ENCODE results near the gene GABRB2.

Gene GABRB2

GRCh38 chr5:161414896-161415295 lies 131.6 kb downstream of the GABRB2 start:
- TF ChIP-seq GATA2 (IDR thresholded peaks at IDR 0.05; ENCODE audit: low read depth, low read length) (no peak), GATA3 (IDR thresholded peaks at IDR 0.05; ENCODE audit: low read depth, low read length) (no peak)

- no peak for TF ChIP-seq GATA2 (IDR thresholded peaks at IDR 0.05; ENCODE audit: low read depth, low read length)
- no peak for TF ChIP-seq GATA3 (IDR thresholded peaks at IDR 0.05; ENCODE audit: low read depth, low read length)
These were observed 132.5 kb downstream of the GABRB2 start for GRCh38 chr5:161414037-161414436.

GRCh38 chr5:161412792-161413191 lies 133.7 kb downstream of the GABRB2 start:
- TF ChIP-seq GATA2 (IDR thresholded peaks at IDR 0.05; ENCODE audit: low read depth, low read length) (no peak), GATA3 (IDR thresholded peaks at IDR 0.05; ENCODE audit: low read depth, low read length) (no peak)

- TF ChIP-seq GATA3 (IDR thresholded peaks at IDR 0.05; ENCODE audit: low read depth, low read length) (no peak), GATA2 (IDR thresholded peaks at IDR 0.05; ENCODE audit: low read depth, low read length) (no peak)
These were observed 135.4 kb downstream of the GABRB2 start for GRCh38 chr5:161411156-161411555.

GRCh38 chr5:161410640-161411039 lies 135.9 kb downstream of the GABRB2 start:
- no peak for TF ChIP-seq GATA3 (IDR thresholded peaks at IDR 0.05; ENCODE audit: low read depth, low read length)
- TF ChIP-seq GATA2 (IDR thresholded peaks at IDR 0.05; ENCODE audit: low read depth, low read length) = no peak

- no peak for TF ChIP-seq GATA2 (IDR thresholded peaks at IDR 0.05; ENCODE audit: low read depth, low read length)
- TF ChIP-seq GATA3 (IDR thresholded peaks at IDR 0.05; ENCODE audit: low read depth, low read length) = no peak
These were observed 137.1 kb downstream of the GABRB2 start for GRCh38 chr5:161409471-161409870.

- TF ChIP-seq GATA2 (IDR thresholded peaks at IDR 0.05; ENCODE audit: low read depth, low read length) = no peak
- no peak for TF ChIP-seq GATA3 (IDR thresholded peaks at IDR 0.05; ENCODE audit: low read depth, low read length)
These were observed 139.6 kb downstream of the GABRB2 start for GRCh38 chr5:161406880-161407279.

- TF ChIP-seq GATA2 (IDR thresholded peaks at IDR 0.05; ENCODE audit: low read depth, low read length) (no peak), GATA3 (IDR thresholded peaks at IDR 0.05; ENCODE audit: low read depth, low read length) (no peak)
These were observed 142.5 kb downstream of the GABRB2 start for GRCh38 chr5:161403996-161404395.

- TF ChIP-seq GATA3 (IDR thresholded peaks at IDR 0.05; ENCODE audit: low read depth, low read length) (no peak), GATA2 (IDR thresholded peaks at IDR 0.05; ENCODE audit: low read depth, low read length) (no peak)
These were observed 143.4 kb downstream of the GABRB2 start for GRCh38 chr5:161403121-161403520.

- TF ChIP-seq GATA2 (IDR thresholded peaks at IDR 0.05; ENCODE audit: low read depth, low read length) (no peak), GATA3 (IDR thresholded peaks at IDR 0.05; ENCODE audit: low read depth, low read length) (no peak)
These were observed 145.9 kb downstream of the GABRB2 start for GRCh38 chr5:161400583-161400982.

GRCh38 chr5:161399996-161400562 lies 146.4 kb downstream of the GABRB2 start:
- TF ChIP-seq GATA3 (IDR thresholded peaks at IDR 0.05; ENCODE audit: low read depth, low read length) (no peak), GATA2 (IDR thresholded peaks at IDR 0.05; ENCODE audit: low read depth, low read length) (no peak)

- TF ChIP-seq GATA3 (IDR thresholded peaks at IDR 0.05; ENCODE audit: low read depth, low read length) (no peak), GATA2 (IDR thresholded peaks at IDR 0.05; ENCODE audit: low read depth, low read length) (no peak)
These were observed 149.1 kb downstream of the GABRB2 start for GRCh38 chr5:161397448-161397847.

GRCh38 chr5:161396171-161396570 lies 150.4 kb downstream of the GABRB2 start:
- TF ChIP-seq GATA2 (IDR thresholded peaks at IDR 0.05; ENCODE audit: low read depth, low read length) (no peak), GATA3 (IDR thresholded peaks at IDR 0.05; ENCODE audit: low read depth, low read length) (no peak)

- TF ChIP-seq GATA3 (IDR thresholded peaks at IDR 0.05; ENCODE audit: low read depth, low read length) (no peak), GATA2 (IDR thresholded peaks at IDR 0.05; ENCODE audit: low read depth, low read length) (no peak)
These were observed 154.8 kb downstream of the GABRB2 start for GRCh38 chr5:161391724-161392123.

- no peak for TF ChIP-seq GATA3 (IDR thresholded peaks at IDR 0.05; ENCODE audit: low read depth, low read length)
These were observed 155.5 kb downstream of the GABRB2 start for GRCh38 chr5:161391016-161391415.

GRCh38 chr5:161387121-161387520 lies 159.4 kb downstream of the GABRB2 start:
- TF ChIP-seq GATA2 (IDR thresholded peaks at IDR 0.05; ENCODE audit: low read depth, low read length) = no peak
- no peak for TF ChIP-seq GATA3 (IDR thresholded peaks at IDR 0.05; ENCODE audit: low read depth, low read length)

Data from SH-SY5Y (cell line).